MCF 10A (cell line): ENCODE data around the gene NUP153. TPM values are rescaled to one million over a fixed set of nuclear protein-coding genes. Genes with fewer than 3 reads are reported as not detected.

Source experiments
- BruUV-seq: library from RNA; stranded (reverse); fragments of 400-500 nt; replicated peaks from 2 replicates; lab custom pipeline; 2021; lab: Mats Ljungman, UMichigan
- CTCF ChIA-PET: fragments of 300-600 bp; sonication (Branson Sonifier 250); formaldehyde crosslinking; extraction: SDS; loops from one replicate; lab custom pipeline; 2021; ENCODE audit warnings: antibody characterized with exemption, inconsistent platforms; lab: Yijun Ruan, JAX
- POLR2A ChIA-PET: fragments of 300-600, 350-650 bp; sonication (Branson Sonifier 250); formaldehyde crosslinking; extraction: SDS; loops from one replicate; lab custom pipeline; 2020; ENCODE audit warnings: antibody characterized with exemption, inconsistent platforms; lab: Yijun Ruan, JAX
- DNase-seq: peaks from one replicate; pipeline ENCODE4 v3.0.0-alpha.2; 2018; ENCODE audit not compliant: unreplicated experiment
- H3K27ac Mint-ChIP-seq: one replicate; pipeline ENCODE4 v1.8.0; 2022; ENCODE audit warnings: mild to moderate bottlenecking, low read depth, mixed read lengths; ENCODE audit not compliant: unreplicated experiment
- H3K27me3 Mint-ChIP-seq: one replicate; pipeline ENCODE4 v1.8.0; 2022; ENCODE audit warnings: mixed read lengths; ENCODE audit not compliant: insufficient read depth, unreplicated experiment
- H3K36me3 Mint-ChIP-seq: one replicate; pipeline ENCODE4 v1.8.0; 2022; ENCODE audit warnings: mild to moderate bottlenecking, moderate library complexity, mixed read lengths; ENCODE audit not compliant: insufficient read depth, unreplicated experiment
- H3K4me1 Mint-ChIP-seq: one replicate; pipeline ENCODE4 v1.8.0; 2022; ENCODE audit warnings: mixed read lengths; ENCODE audit not compliant: insufficient read depth, unreplicated experiment
- H3K4me3 Mint-ChIP-seq: one replicate; pipeline ENCODE4 v1.8.0; 2022; ENCODE audit warnings: mild to moderate bottlenecking, moderate library complexity, mixed read lengths; ENCODE audit not compliant: unreplicated experiment
- H3K9me3 Mint-ChIP-seq: one replicate; pipeline ENCODE4 v1.8.0; 2022; ENCODE audit warnings: mixed read lengths; ENCODE audit not compliant: unreplicated experiment
- CTCF ChIP-seq: fragments of 200-600 bp; IDR thresholded peaks from one replicate; pipeline ENCODE4 v1.8.0; 2022; ENCODE audit warnings: antibody characterized with exemption, mild to moderate bottlenecking; ENCODE audit not compliant: unreplicated experiment
- intact Hi-C: fragments of 100-400 bp; cut with micrococcal nuclease; formaldehyde crosslinking; loops from 2 replicates; pipeline ENCODE4 v1.14.1; 2022
- total RNA-seq: library from RNA; stranded (reverse); gene quantifications from 2 replicates; pipeline ENCODE4 v1.2.3, GENCODE V29; 2022

Gene NUP153
- total RNA-seq, 1 experiment from 2014 or later = 36.5 TPM

DNA sequence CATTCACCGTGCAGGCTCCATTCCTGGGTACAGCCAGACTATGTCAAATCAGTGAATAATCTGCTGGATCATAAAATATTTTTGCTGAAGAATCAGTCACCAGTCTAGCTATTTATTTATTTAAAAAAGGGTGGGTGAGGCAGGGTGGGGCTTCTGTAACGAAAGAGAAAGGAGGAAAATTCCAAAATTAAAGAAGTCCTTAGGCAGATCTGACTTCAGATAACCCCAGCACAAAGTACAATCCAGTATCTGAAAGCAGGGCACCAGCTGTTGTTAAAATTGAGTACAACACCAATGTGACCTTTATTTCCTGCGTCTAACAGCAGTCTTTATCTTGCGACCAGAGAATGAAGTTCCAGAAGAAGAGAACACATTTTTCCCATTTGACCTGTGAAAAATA lies 90.9 kb downstream of the NUP153 start:
- no peak for DNase-seq
- peaks cover 68% of the 10 kb centered on the region for H3K36me3 Mint-ChIP-seq
- ChIA-PET POLR2A (no interaction called here), CTCF (interaction anchor here (0.6 to 0.7 kb wide), 2 partner anchors 177 to 459 kb away, joined by 3 read pairs; no protein-coding TSS in a partner anchor)
- no TSS peak for BruUV-seq
- H3K27ac Mint-ChIP-seq = no peak overlapping the region
- H3K4me1 Mint-ChIP-seq = no peaks in the 10 kb centered on the region
- H3K4me3 Mint-ChIP-seq = no peak overlapping the region
- H3K9me3 Mint-ChIP-seq = no peaks in the 10 kb centered on the region
- TF ChIP-seq CTCF = no peak
- no peaks in the 10 kb centered on the region for H3K27me3 Mint-ChIP-seq
- intact Hi-C loops = no loop called here

- intact Hi-C loops = no loop called here
- ChIA-PET CTCF (no interaction called here), POLR2A (interaction anchor here (0.9 to 1.1 kb wide), 2 partner anchors 9 to 11 kb away, joined by 6 to 7 read pairs; partner anchors contain the start of gene FAM8A1)
- no peaks in the 10 kb centered on the region for H3K27me3 Mint-ChIP-seq
- DNase-seq = no peak
- H3K4me3 Mint-ChIP-seq = no peak overlapping the region
- no peak overlapping the region for H3K27ac Mint-ChIP-seq
- TF ChIP-seq CTCF = no peak
- peaks cover 56% of the 10 kb centered on the region for H3K36me3 Mint-ChIP-seq
- no peaks in the 10 kb centered on the region for H3K4me1 Mint-ChIP-seq
- no peaks in the 10 kb centered on the region for H3K9me3 Mint-ChIP-seq
- no TSS peak for BruUV-seq
Observed at GRCh38 chr6:17612048-17612447, 94.7 kb downstream of the NUP153 start.

- Mint-ChIP-seq H3K36me3 (peaks cover 51% of the 10 kb centered on the region), H3K9me3 (no peaks in the 10 kb centered on the region), H3K27me3 (no peaks in the 10 kb centered on the region), H3K4me1 (no peaks in the 10 kb centered on the region), H3K4me3 (no peak overlapping the region), H3K27ac (no peak overlapping the region)
- TF ChIP-seq CTCF = no peak
- ChIA-PET POLR2A (interaction anchor here (2.5 kb wide), 1 partner anchor 10 kb away, joined by 15 read pairs; the partner anchor contains the start of gene FAM8A1), CTCF (no interaction called here)
- DNase-seq = no peak
- intact Hi-C loops = no loop called here
- BruUV-seq = no TSS peak
Observed at GRCh38 chr6:17610835-17611234, 95.9 kb downstream of the NUP153 start.

GRCh38 chr6:17606606-17607005 lies 100.1 kb downstream of the NUP153 start:
- BruUV-seq = no TSS peak
- POLR2A ChIA-PET = interaction anchor here (0.5 kb wide), 1 partner anchor 47 kb away, joined by 3 read pairs; no protein-coding TSS in a partner anchor
- no peaks in the 10 kb centered on the region for H3K27me3 Mint-ChIP-seq
- no peaks in the 10 kb centered on the region for H3K9me3 Mint-ChIP-seq
- CTCF ChIA-PET = interaction anchor here (0.5 kb wide), 1 partner anchor 46 kb away, joined by 3 read pairs; no protein-coding TSS in a partner anchor
- H3K4me3 Mint-ChIP-seq = no peak overlapping the region
- intact Hi-C loops = no loop called here
- no peak for DNase-seq
- no peak for TF ChIP-seq CTCF
- peaks cover 40% of the 10 kb centered on the region for H3K36me3 Mint-ChIP-seq
- no peak overlapping the region for H3K27ac Mint-ChIP-seq
- peaks cover 21% of the 10 kb centered on the region for H3K4me1 Mint-ChIP-seq
